Right lobe of liver (tissue), 4 donors: ENCODE measurements around the gene KAZN.

Experiments
- POLR2A ChIP-seq: fragments of 450-650 bp; IDR thresholded peaks from one replicate; pipeline ENCODE4 v1.6.1; 2017; ENCODE audit warnings: antibody characterized with exemption, mild to moderate bottlenecking
- TF ChIP-seq, protein P1 (sequence below), 4 donors: fragments of 200-600 bp in 3 of 4; fragments of 450-650 bp in 1 of 4; IDR thresholded peaks; one replicate each; pipeline versions ENCODE4 v1.5.1 to v1.8.0; 2016 to 2022; ENCODE audit warnings: antibody characterized with exemption in 4 of 4, mild to moderate bottlenecking in 2 of 4
- donor health status: DM: no; HTN: no; CAD: no.
- donor health status: DM: no; HTN: no; CAD: no.
- donor health status: DM: no; HTN: yes; CAD: no.

DNA sequence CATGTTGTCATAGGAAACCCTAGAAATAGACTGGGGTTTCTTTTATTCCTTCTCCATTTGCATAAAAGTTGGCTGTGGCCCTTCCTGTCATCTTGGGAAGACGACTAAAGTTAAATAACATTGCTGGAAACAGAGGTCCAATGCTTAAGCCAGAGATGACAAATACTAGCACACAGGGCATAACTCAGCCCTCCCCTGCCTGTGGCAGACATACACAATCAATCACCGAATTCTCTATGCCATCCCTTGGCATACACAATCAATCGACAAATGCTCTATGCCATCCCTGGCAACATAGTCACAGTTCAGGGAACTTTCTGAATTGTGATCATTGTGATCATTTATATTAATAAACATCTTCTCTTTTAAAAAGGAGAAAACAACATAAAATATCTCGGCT lies 229.4 kb downstream of the KAZN start:
- TF ChIP-seq POLR2A: no peak
- TF ChIP-seq, protein P1, sequence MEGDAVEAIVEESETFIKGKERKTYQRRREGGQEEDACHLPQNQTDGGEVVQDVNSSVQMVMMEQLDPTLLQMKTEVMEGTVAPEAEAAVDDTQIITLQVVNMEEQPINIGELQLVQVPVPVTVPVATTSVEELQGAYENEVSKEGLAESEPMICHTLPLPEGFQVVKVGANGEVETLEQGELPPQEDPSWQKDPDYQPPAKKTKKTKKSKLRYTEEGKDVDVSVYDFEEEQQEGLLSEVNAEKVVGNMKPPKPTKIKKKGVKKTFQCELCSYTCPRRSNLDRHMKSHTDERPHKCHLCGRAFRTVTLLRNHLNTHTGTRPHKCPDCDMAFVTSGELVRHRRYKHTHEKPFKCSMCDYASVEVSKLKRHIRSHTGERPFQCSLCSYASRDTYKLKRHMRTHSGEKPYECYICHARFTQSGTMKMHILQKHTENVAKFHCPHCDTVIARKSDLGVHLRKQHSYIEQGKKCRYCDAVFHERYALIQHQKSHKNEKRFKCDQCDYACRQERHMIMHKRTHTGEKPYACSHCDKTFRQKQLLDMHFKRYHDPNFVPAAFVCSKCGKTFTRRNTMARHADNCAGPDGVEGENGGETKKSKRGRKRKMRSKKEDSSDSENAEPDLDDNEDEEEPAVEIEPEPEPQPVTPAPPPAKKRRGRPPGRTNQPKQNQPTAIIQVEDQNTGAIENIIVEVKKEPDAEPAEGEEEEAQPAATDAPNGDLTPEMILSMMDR (IDR thresholded peaks at IDR 0.05): no peak
